NCI-H510A treated with DMSO at 0.1 percent for 48 hours (cell line): ENCODE data around the gene ZDHHC7.

Source experiments
- DNase-seq: peaks from one replicate; lab custom pipeline; 2025; lab: John Stamatoyannopoulos, UW

The ZDHHC7 gene

DNA sequence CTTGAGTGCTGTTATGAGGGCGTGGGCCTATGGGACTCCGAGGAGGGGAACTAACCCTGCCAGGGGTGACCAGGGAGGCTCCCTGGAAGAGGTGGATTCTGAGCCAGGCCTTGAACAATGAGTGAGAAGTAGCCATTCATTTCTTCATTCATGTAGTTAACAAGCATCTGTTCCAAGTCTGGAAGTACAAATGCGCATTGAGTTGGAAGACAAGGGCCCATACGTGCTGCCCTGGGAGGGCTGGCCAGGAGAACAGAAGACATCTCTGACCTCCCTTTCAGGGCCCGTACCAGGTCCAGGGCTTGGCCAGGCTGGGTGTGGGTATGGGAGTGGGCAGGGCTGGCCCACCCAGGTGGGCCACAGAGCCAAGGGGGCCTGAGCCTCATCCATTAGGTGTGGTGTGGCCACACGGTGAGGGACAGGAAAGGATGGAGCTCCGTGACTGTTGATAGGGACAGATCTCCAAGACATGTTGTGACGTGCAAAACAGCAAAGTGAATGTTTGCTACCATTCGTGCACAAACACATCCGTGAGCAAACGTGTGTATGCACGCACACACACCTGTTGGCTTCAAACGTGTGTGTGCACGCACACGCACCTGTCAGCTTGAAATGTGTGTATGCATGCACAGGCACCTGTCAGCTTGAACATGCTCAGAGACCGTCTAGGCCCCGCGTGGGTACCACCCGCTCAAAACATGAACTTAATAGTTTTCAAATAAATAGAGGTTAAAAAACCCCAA is 46.8 kb downstream of the ZDHHC7 start:
- DNase-seq: no peak

DNA sequence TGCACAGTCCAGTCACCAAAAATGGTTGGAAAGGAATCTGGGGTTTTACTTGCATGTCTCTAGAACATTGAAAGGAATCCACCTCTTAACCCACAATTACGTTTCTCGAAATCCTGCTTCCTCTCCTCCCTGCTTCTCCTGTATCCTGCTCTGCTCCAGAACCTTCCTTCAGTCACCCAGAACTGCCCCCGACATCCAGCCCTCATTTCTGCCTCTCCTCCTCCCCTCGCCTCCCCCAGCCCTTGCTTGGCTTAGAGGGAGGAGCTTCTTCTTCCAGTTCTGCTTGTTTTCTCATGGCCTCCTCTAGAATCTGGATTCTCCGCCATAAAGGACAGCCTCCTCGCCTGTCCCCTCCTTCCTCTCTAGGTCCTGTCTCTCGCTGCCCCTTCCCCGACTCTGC is 48.3 kb downstream of the ZDHHC7 start:
- no peak for DNase-seq

DNA sequence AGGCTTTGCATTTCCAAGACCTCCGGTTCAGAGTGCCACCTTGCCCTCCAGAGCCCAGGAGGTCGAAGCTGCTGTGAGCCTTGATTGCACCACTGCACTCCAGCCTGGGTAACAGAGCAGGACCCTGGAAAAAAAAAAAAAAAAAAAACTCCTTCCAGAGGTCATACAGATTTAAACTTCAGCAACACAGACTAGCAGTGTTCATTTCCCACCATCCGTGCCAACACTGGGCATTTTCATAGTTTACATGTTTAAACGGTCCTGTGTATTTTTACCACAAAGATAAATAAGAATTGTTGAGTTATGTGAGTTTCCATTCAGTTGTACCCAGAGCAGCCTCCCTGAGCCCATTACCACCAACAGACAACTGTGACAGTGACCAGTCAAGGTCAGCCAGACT is 50.4 kb downstream of the ZDHHC7 start:
- no peak for DNase-seq

DNA sequence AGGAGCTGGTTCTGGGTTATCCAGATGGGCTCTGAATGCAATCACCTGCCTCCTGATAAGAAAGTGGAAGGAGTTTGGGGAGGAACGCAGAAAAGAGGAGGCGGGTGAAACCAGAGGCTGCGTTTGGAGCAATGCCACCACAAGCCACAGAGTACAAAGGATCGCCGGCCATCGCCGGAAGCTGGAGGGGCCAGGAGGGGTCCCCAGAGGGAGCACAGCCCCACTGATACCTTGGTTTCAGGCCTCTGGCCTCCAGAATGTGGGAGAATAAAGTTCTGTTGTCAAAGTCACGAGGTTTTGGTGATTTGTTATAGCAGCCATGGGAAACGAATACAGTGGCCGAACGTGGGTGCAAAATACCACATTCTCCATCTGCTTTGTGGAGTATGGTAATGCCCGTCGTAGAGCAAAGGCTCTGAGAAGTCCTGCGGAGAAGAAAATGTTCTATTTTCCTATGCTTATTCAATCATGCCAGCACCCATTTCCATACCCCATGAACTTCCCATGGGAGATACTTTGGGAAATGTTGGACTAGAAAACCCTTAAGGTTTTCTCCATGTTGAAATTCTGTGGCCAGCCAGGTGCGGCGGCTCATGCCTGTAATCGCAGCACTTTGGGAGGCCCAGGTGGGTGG is 51.4 kb downstream of the ZDHHC7 start:
- DNase-seq: no peak

DNA sequence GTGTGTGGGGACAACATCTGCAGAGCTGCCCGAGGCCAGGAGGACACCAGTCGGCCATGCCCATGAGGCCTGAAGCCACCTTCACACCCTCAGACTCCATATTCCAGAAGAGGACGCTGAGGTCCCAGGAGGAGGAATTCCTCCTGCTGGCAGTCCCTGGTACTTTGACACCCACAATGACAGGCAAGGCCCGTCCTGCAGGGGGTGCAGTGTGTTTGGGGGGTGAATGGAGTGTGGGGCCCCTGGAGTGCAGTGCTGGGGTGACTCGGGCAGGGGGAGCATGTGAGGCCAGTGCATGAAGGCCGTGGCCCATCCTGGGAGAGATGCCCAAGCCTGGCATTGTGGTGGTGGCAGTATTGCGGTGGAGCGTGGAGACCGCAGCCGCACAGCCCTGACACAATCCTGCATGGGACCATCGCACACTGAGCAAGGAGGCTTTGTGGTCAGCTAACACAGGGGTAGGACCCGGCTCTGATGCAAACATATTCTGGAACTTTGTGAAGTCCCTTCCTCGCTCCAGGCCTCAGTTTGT is 52.2 kb downstream of the ZDHHC7 start:
- no peak for DNase-seq

DNA sequence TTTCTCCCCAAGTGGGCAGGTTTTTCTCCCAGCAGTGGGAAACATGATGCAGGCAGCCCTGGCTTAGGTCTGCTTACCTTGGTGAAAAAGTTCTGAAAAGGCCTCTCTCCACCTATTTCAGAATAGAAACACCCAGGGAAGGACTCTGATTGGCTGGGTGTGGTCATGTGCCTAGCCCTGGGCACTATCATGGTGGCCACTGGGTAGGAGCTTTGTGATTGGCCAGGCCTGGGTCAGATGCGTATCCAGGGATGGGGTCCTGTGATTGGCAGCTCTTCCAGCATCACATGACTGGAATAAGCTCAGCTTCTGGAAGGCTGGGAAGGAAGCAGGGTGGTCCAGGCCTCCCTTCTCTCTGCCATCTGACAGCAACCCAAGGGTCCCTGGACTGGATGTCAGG is 53.5 kb downstream of the ZDHHC7 start:
- no peak for DNase-seq

DNA sequence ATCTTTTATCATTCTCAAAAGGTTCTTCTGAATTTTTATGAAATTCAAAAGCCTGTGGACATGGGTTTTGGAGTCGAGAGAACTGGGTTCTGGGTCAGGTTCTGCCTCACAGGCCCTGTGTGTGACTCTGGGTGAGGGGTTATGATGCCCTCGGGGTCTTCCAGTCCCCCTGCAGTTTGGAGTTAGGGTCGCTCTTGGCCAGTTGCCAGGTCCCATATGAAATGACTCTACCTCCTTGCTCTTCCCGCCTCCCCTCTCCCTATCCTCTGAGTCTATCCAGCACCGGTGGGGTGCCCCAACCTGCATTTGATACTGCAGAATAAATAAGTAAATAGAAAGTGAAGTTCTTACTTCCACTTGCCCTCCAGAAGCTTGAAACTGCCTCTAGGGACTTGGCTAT is 54.1 kb downstream of the ZDHHC7 start:
- DNase-seq: no peak

DNA sequence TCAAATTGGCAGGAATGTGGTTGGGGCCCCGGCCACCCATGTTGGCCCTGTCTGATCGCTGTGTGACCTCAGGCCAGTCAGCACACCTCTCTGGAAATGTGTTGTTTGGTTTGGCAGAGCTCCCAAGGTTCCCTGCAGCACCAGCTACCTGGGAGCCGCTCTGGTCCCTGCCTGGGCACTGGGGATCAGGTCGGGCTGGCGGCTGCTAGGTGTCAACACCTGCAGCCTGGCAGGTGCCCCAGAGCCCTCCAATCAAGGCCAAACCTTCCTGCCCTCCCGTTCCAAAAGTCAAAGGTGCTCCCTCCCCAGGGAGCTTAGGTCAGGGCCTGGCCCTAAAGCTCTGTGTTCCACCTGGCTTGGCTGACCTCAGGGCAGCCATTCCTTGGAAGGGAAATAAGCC is 55.9 kb downstream of the ZDHHC7 start:
- no peak for DNase-seq

DNA sequence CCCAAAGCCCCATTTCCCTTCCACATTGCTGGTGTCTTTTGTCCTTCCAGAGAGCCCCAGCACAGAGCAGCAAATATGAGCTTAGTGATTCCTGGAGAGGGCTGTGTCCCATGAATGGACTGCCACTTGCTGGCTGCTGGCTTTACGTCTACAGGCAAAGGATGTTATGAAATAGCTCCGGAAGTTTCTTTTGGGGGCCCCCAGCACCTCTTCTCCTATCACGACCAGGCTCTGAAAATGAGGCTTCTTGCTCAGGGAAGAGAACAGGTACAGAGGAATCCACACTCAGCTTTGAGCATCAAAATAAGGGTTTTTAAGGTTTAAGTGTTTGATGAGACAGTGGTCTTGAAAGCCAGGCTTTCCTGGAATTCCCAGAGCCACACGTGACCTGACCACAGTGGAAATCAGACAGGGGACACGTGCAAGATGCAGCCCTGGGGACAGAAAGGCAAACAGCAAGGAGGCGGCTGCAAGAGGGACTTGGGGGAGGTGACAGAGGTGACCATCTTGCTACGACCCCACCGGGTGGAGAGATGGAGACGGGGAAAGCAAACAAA is 58.1 kb downstream of the ZDHHC7 start:
- DNase-seq: no peak

DNA sequence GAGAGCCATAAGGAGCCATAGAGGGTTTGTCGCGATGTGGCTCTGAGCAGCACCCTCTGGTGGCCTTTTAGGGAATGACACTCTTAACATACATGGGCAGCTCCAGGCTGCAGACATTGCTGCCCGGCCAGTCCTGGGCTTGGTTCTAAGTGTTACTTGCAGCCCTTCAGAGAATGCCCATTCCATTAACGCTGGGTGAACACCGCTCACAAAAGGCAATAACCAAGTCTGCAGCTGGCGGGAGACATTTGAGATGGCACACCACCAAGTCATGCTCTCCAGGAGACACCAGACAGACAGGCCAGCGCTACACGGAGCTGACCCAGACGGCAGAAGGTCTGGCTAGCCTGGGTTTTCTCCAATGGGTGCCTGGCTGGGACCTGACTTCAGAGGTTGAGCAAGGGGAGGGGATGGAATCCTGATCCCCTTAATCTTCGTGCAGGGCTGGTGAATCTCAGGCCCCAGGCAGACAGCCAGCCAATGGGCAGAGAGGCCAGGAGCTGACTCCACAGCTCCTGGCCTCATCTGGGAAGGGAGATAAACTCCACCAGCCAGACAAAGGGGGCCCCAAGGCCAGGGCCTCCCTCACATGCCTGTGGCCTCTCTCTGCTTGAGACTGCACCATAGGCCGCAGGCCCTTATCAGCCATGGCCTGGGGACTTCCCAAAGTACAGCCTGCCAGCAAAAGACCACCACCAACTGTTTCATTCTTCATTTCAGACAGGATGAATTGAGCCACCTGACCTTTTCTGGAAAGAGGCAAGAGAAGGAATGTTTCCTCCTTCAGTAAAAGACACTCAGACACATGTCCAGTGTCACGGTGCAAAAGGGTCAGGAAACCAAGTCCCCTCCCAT is 58.8 kb downstream of the ZDHHC7 start:
- peak; percentile 85 for DNase-seq

DNA sequence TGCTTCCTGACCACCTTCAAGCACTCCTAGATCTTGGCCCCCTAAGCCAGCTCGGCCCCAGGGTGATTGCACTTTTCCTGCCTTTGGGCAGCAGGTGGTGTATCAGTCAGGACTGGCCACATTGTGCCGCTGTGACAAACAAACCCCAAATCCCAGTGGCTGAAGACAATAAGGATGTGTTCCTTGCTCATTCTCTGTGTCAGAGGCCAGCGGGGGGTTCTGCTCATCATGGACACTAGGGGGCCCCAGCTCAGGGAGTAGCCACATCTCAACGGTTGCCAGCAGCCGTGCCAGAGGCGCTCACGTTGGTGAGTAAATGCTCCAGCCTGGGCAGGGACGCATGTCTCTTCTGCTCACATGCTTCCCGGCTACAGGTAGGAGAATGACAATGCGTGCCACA is 60.4 kb downstream of the ZDHHC7 start:
- no peak for DNase-seq

DNA sequence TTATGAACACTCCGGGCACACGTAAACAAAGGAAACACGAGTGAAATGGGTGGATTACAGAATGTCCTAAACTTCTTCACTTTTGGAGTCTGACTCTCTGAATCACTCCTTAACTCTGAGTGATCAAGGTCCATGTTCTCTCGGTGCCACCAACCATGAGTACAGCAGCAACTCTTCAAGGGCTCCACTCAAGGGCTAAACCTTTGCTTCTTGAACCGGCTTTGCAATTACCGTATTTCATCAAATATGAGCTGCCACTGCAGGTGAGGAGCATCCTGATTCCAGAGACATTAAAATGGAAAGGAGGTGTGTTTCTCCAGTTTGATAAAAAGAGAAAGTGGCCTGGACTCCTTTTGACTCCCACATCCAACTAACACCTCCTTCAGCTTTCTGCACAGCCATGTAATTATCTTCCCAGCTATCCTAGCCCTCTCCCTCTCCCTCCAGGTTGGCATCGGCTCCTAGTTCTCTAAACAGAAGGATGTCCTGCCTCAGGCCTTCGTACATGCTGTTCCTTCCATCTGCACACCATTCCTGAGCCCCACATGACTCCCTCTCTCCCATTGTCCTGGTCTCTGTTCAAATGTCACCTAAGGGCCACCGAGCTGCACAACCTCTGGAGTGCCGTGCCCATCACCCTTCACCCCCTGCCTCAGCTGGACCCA is 61.4 kb downstream of the ZDHHC7 start:
- DNase-seq: peak; percentile 20

DNA sequence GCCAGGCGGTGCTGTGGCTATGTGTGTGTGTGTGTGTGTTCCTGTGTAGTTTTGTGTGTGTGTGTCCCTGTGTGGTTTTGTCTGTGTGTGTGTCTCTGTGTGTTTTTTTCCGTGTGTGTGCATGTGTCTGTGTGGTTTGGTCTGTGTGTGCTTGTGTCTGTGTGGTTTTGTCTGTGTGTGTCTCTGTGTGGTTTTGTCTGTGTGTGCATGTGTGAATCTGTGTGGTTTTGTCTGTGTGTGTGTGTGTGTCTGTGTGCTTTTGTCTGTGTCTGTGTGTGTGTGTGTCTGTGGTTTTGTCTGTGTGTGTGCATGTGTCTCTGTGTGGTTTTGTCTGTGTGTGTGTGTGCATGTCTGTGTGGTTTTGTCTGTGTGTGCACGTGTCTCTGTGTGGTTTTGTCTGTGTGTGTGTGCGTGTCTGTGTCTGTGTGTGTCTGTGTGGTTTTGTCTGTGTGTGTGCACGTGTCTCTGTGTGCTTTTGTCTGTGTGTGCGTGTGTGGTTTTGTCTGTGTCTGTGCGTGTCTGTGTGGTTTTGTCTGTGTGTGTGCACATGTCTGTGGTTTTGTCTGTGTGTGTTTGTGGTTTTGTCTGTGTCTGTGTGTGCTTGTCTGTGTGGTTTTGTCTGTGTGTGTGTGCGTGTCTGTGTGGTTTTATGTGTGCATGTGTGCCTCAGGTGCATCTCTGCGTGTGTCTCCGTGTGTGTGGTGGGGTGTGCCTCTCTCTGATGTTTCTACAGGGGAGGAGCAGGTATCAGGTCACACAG is 62.3 kb downstream of the ZDHHC7 start:
- no peak for DNase-seq

DNA sequence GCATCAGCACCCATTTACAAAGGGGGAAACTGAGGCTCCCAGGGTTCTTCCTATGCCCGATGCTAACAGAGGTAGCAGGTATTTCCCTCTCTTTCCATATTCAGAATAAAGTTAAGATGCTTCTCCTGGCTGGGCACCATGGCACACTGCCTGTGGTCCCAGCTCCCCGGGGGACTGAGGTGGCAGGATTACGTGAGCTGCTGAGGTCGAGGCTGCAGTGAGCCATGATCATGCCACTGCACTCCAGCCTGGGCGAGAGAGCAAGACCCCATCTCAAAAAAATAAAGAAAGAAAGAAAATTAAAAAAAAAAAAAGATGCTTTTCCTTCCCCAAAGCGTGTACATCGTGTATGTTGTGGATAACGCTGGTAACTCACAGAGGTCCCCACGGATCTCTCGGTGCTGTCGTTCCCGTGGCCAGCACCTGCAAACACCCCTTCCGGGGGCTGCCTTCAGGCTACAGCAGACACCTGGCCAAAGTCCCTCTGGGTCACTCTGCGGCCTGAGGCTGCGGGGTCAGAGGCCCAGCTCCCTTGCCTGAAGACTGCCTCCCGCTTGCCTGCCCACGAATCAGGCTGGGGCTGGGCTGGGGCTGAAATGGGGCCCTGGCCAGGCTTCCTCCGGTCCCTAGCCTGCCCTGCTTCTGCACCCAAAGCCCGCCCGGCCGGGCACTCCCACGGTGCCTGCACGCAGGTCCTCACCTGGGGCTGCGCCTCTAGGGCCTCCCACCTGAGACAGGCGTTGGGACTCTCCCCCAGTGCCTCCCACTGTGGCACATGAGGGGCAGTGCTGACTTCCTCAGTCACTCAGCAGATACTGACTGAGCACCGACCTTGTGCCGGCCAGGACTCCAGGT is 63.1 kb downstream of the ZDHHC7 start:
- DNase-seq: no peak

DNA sequence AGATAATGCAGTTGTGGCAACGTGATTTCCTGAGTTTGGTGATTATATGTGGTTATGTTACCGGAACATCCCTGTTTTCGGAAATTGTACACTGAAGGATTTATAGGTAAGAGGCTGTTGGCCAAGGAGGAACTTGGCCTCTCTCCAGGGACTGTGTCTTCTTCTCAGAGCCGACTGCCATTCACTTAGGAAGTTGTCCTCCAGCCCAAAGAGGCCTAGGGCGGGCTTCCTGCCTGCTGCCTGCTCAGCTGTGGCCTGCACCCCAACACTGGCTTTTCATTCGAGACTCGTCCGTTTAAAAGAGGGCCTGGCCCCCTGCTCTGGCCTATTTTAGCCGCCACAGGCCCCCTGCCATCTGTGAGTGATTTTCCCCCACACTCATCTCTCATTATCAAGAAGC is 64.3 kb downstream of the ZDHHC7 start:
- DNase-seq: no peak

DNA sequence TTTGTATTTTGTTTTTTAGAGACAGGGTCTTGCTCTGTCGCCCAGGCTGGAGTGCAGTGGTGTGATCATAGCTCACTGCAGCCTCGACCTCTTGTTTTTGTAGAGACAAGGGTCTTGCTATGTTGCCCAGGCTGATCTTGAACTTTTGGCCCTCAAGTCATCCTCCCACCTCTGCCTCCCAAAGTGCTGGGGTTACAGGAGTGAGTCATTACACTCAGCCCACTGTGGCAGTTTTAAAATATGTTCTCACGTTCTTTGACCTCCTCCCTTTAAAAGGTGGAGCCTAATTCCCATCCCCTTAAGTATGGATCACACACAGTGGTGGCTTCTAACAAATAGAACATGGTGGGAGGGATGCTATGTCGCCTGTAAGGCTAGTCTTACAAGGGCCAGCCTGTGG is 67.7 kb downstream of the ZDHHC7 start:
- DNase-seq: no peak

DNA sequence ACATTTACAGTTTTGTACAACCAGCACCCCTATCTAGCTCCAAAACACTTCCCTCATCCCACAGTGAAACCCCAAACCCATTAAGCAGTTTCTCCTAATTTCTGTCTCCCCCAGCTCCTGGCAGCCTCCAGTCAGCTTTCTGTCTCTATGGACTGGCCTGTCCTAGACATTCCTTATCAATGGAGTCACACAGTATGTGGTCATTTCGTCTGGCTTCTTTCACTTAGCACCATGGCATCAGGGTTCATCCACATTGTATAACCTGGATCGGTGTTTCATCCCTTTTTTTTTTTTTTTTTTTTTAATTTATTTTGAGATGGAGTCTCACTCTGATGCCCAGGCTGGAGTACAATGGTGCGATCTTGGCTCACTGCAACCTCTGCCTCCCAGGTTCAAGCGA is 68.5 kb downstream of the ZDHHC7 start:
- no peak for DNase-seq

DNA sequence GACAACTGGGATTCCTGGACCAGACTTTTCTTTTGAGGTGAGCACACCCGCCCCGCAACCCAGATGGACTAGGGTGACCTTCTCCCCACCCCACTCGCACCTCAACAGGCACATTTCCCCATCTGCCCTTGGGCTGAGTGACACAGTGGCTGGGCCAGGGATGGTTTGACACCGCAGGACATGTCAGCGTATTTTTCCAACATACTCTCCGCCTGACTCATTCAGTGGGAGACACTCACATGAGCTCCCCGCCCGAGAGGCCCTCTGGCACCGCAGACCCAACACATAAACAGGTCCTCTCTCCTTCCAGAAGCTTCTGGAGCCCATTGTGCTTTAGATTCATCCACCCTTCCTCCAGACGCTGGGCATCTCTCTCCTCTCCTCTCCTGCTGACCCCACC is 69.4 kb downstream of the ZDHHC7 start:
- no peak for DNase-seq

DNA sequence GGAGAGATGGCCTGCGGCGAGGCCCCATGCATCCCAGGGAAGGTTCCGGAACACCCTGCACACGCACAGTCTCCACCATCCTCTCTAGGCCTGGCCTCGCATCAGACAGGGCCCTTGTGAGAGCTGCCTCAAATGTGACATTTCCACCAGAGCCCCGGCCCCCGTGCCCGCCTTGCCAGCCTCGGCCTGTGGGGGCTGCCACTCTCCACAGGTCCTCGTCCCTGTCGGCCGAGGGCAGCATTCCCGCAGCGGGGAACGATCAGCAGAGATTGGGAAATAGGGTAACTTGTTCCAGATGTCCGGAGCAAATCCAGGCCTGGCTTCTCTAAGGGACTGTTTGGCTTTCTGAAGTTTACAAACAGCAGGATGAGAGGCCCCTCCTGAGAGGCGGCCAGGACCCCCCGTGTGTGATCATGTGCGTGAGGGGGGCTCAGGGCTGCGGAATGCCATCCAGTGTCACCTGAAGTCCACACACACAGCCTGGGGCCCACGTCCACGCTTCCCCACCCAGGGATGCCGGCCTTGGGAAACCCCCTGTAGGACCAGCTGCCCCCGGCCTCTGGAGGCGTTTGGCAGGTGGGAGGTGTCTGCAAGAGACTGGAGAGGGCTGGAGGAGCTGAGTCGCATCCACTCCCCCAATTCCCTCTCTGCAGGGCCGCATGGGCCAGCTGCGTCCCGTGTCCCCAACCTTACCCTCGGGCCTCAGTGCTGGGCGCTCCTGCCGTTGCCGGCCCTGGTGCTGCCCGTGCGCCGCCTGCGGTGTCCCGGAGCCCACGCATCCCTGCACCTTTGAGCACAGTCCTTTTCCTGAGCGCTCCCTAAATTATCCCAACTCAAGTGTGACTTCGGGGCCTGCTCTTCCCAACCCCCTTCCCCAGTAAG is 70.4 kb downstream of the ZDHHC7 start:
- DNase-seq: no peak
